Nephron (organoid): ENCODE measurements around the gene EPG5.
A peak's percentile ranks its signal among the peaks of the same experiment; 100 is the strongest.

ENCODE experiments used
- H3K27ac Mint-ChIP-seq, 3 experiments: 2 replicates each; pipeline ENCODE4 v1.8.0; 2020; ENCODE audit warnings: mixed read lengths in 3 of 3, mild to moderate bottlenecking in 2 of 3, moderate library complexity in 1 of 3
- H3K27me3 Mint-ChIP-seq: 2 replicates; pipeline ENCODE4 v1.8.0; 2021; ENCODE audit warnings: low read depth, mild to moderate bottlenecking, moderate library complexity, mixed read lengths
- H3K36me3 Mint-ChIP-seq: 2 replicates; pipeline ENCODE4 v1.8.0; 2020; ENCODE audit warnings: low read depth, mixed read lengths
- H3K4me1 Mint-ChIP-seq: 2 replicates; pipeline ENCODE4 v1.8.0; 2020; ENCODE audit warnings: mixed read lengths
- H3K4me3 Mint-ChIP-seq, 3 experiments: 2 replicates each; pipeline ENCODE4 v1.8.0; 2020; ENCODE audit warnings: mild to moderate bottlenecking in 3 of 3, mixed read lengths in 3 of 3, moderate library complexity in 2 of 3
- H3K9me3 Mint-ChIP-seq: 2 replicates; pipeline ENCODE4 v1.8.0; 2020; ENCODE audit warnings: mixed read lengths
- CTCF ChIP-seq, 3 experiments: fragments of 200-600 bp; sonication (generic); IDR thresholded peaks; one replicate each; pipeline ENCODE4 v1.5.0; 2021; ENCODE audit warnings: antibody characterized with exemption in 3 of 3; ENCODE audit not compliant: unreplicated experiment in 3 of 3

EPG5 gene

GRCh38 chr18:45843019-45843418, 124.1 kb downstream of the EPG5 start:
- peaks cover 26% of the 10 kb centered on the region for H3K27me3 Mint-ChIP-seq

GRCh38 chr18:45841765-45842442, 125.2 kb downstream of the EPG5 start:
- H3K4me3 Mint-ChIP-seq: no peak overlapping the region
- H3K4me1 Mint-ChIP-seq: no peaks in the 10 kb centered on the region
- no peaks in the 10 kb centered on the region for H3K36me3 Mint-ChIP-seq
- no peak for TF ChIP-seq CTCF (IDR thresholded peaks at IDR 0.05; ENCODE audit: unreplicated experiment in 3 of 3)
- peaks cover 1% of the 10 kb centered on the region for H3K9me3 Mint-ChIP-seq
- peaks cover 31% of the 10 kb centered on the region for H3K27me3 Mint-ChIP-seq
- no peak overlapping the region for H3K27ac Mint-ChIP-seq

More at GRCh38 chr18:45843019-45843418, 124.1 kb downstream of the EPG5 start:
- Mint-ChIP-seq H3K9me3 (no peaks in the 10 kb centered on the region), H3K4me3 (no peak overlapping the region), H3K27ac (no peak overlapping the region), H3K36me3 (peaks cover under 1% of the 10 kb centered on the region), H3K4me1 (no peaks in the 10 kb centered on the region)
- no peak for TF ChIP-seq CTCF (IDR thresholded peaks at IDR 0.05; ENCODE audit: unreplicated experiment in 3 of 3)

- TF ChIP-seq CTCF (IDR thresholded peaks at IDR 0.05; ENCODE audit: unreplicated experiment in 3 of 3): no peak
- Mint-ChIP-seq H3K4me1 (no peaks in the 10 kb centered on the region), H3K9me3 (peaks cover 2% of the 10 kb centered on the region), H3K36me3 (no peaks in the 10 kb centered on the region), H3K27ac (no peak overlapping the region), H3K27me3 (peaks cover 38% of the 10 kb centered on the region), H3K4me3 (no peak overlapping the region)
Measured at GRCh38 chr18:45841060-45841764, 125.9 kb downstream of the EPG5 start.

GRCh38 chr18:45839414-45840395, 127.4 kb downstream of the EPG5 start:
- H3K36me3 Mint-ChIP-seq: no peaks in the 10 kb centered on the region
- H3K27me3 Mint-ChIP-seq: peaks cover 53% of the 10 kb centered on the region
- peak; percentile 36 to 46 (median 37) for TF ChIP-seq CTCF (IDR thresholded peaks at IDR 0.05; ENCODE audit: unreplicated experiment in 3 of 3)
- no peak overlapping the region for H3K27ac Mint-ChIP-seq
- H3K9me3 Mint-ChIP-seq: peaks cover 2% of the 10 kb centered on the region
- H3K4me3 Mint-ChIP-seq: peak overlapping the region in 1 of 3 experiments; percentile 22
- H3K4me1 Mint-ChIP-seq: no peaks in the 10 kb centered on the region

- Mint-ChIP-seq H3K9me3 (peaks cover 2% of the 10 kb centered on the region), H3K27ac (no peak overlapping the region), H3K4me3 (peak overlapping the region in 2 of 3 experiments; percentile 38 to 55), H3K27me3 (peaks cover 63% of the 10 kb centered on the region), H3K4me1 (no peaks in the 10 kb centered on the region), H3K36me3 (no peaks in the 10 kb centered on the region)
- no peak for TF ChIP-seq CTCF (IDR thresholded peaks at IDR 0.05; ENCODE audit: unreplicated experiment in 3 of 3)
Measured at GRCh38 chr18:45838302-45839070, 128.6 kb downstream of the EPG5 start.
